Ramos (cell line): ENCODE data around the gene SND1.

Experiments used
- in situ Hi-C: fragments of 300-500 bp; cut with MboI; formaldehyde crosslinking; loops from one replicate; pipeline ENCODE4 v1.14.3; 2022; ENCODE audit warnings: low sequenced_read_pairs; ENCODE audit not compliant: unreplicated experiment

Gene SND1

GRCh38 chr7:128069373-128070364 is 417.7 kb downstream of the SND1 start:
- in situ Hi-C loops, result no loop called here

- in situ Hi-C loops, result no loop called here
Measured at GRCh38 chr7:128071376-128071775, 419.4 kb downstream of the SND1 start.

- in situ Hi-C loops, result no loop called here
Measured at GRCh38 chr7:128071801-128072200, 419.8 kb downstream of the SND1 start.

- in situ Hi-C loops, result no loop called here
Measured at GRCh38 chr7:128073671-128074310, 421.8 kb downstream of the SND1 start.

GRCh38 chr7:128074336-128074735 is 422.3 kb downstream of the SND1 start:
- in situ Hi-C loops, result no loop called here

- in situ Hi-C loops, result no loop called here
Measured at GRCh38 chr7:128074736-128075135, 422.7 kb downstream of the SND1 start.

- in situ Hi-C loops, result no loop called here
Measured at GRCh38 chr7:128075242-128076095, 423.5 kb downstream of the SND1 start.

- in situ Hi-C loops, result no loop called here
Measured at GRCh38 chr7:128076196-128076795, 424.3 kb downstream of the SND1 start.

GRCh38 chr7:128076796-128077271 is 424.8 kb downstream of the SND1 start:
- in situ Hi-C loops, result no loop called here

GRCh38 chr7:128078309-128078708 is 426.3 kb downstream of the SND1 start:
- in situ Hi-C loops, result no loop called here

GRCh38 chr7:128080169-128080568 is 428.2 kb downstream of the SND1 start:
- in situ Hi-C loops, result no loop called here

GRCh38 chr7:128081351-128081750 is 429.4 kb downstream of the SND1 start:
- in situ Hi-C loops, result no loop called here

GRCh38 chr7:128081808-128082207 is 429.8 kb downstream of the SND1 start:
- in situ Hi-C loops, result no loop called here

- in situ Hi-C loops, result no loop called here
Measured at GRCh38 chr7:128082431-128082830, 430.4 kb downstream of the SND1 start.

GRCh38 chr7:128084896-128085608 is 433.1 kb downstream of the SND1 start:
- in situ Hi-C loops, result no loop called here

GRCh38 chr7:128090492-128090891 is 438.5 kb downstream of the SND1 start:
- in situ Hi-C loops, result no loop called here

- in situ Hi-C loops, result no loop called here
Measured at GRCh38 chr7:128091106-128091505, 439.1 kb downstream of the SND1 start.

GRCh38 chr7:128092221-128092620 is 440.2 kb downstream of the SND1 start:
- in situ Hi-C loops, result no loop called here
